ENCODE measurements around the gene WBP2.

DNA sequence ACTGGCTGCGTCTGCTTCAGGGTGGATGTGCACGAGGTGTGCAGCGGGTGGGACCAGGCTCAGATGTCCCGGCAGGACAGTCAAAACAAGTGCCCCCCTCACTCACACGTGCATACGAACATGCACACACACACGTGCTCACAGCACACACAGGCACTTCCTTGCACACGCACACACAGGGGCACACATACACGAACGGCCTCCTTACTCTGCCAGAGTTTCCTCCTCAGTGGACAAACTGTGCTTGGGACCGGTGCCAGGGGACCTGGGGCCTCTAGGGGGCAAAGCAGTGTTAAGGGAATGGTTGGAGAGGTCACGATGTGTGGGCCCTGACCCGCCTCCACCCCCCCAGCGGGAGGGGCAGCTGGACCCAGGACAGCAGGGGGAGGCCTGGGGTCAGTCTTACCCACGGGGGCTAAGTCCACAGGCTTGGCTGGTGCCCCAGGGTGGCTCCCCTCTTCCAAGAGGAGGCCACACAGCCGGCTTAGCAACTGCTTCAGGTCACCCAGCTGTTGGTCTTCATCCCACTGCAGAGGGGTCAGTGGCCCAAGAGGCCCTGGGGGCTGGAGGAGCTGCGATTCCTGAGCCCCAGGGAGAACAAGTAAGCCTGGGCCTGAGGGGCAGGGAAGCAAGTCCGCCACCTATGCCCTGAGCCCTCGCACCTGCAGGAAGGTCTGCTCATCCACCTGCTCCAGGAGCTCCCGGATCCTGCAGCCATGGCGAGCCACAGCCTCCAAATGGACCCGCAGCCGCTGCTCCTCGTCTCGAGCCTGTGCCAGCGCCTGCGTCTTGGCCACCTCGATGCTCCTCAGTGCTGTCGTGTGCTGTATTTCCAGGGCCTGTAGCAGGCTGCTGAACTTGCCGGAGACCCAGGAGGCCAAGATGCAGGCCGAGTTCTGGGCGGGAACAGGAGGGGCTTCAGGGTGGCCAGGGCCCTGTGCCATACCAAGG lies 36.7 kb upstream of the WBP2 start:
- TF ChIP-seq, protein P1, sequence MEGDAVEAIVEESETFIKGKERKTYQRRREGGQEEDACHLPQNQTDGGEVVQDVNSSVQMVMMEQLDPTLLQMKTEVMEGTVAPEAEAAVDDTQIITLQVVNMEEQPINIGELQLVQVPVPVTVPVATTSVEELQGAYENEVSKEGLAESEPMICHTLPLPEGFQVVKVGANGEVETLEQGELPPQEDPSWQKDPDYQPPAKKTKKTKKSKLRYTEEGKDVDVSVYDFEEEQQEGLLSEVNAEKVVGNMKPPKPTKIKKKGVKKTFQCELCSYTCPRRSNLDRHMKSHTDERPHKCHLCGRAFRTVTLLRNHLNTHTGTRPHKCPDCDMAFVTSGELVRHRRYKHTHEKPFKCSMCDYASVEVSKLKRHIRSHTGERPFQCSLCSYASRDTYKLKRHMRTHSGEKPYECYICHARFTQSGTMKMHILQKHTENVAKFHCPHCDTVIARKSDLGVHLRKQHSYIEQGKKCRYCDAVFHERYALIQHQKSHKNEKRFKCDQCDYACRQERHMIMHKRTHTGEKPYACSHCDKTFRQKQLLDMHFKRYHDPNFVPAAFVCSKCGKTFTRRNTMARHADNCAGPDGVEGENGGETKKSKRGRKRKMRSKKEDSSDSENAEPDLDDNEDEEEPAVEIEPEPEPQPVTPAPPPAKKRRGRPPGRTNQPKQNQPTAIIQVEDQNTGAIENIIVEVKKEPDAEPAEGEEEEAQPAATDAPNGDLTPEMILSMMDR (IDR thresholded peaks at IDR 0.05 in 8 of 11, conservative IDR thresholded peaks at IDR 0.05 in 3 of 11), result no peak
- peak in 1 of 3 donors; percentile 47 for TF ChIP-seq POLR2AphosphoS5 (IDR thresholded peaks at IDR 0.05)

Measured in spleen (tissue), 7 donors.